NCI-H2196 (cell line): ENCODE measurements around the gene FBXW11.

Experiments used
- DNase-seq: peaks from one replicate; lab custom pipeline; 2025; ENCODE audit not compliant: unreplicated experiment; lab: John Stamatoyannopoulos, UW

The FBXW11 gene

DNA sequence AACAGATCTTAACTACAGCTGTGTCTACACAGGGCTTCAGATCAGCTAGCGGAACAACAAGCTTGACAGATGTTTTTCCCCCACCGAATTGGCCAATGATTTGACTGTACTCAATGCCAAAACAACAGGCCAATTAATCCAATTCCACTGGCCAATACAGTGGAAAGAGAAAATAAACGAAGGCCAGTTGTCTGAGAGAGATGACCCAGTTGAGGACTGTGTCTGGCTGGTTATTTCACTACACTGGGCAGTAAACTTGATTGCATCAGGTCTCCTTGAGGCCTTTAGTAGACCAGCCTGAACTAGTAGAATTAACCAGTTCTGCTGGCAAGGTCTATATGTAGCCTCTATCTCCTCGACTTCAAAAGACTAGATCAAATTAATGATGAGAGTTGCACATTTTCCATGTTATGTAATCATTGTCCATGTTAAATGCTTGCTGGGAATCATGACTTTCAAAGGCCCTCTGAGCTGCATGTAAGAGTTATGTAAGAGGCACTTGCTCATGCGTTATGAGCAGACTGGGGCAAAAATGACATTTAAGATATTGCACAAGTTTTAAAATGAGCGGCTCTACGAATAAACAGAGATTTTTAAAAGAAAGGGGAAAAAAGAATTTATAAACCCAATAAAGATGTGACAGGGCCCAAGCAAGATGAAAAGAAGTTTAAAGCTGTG lies 192.5 kb downstream of the FBXW11 start:
- no peak for DNase-seq

DNA sequence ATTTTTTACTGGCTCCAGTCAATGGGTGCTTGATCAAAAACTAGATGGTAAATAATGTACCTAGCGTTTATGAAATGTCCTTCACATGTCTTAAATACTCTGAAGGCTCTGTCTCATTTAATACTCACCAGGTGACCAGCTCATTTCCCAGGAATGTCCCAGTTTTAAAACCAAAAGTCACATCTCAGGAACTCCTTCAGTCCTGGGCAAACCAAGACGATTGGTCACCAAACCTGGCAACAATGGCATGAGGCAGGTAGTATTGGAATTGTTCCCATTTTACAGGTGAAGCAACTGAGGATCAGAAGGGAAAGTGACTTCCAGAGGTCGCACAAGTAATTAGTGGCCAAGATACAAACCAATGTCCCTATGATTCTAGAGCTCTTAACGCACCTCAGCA lies 193.2 kb downstream of the FBXW11 start:
- no peak for DNase-seq
